ENCODE results near the gene ODAD2.

GRCh38 chr10:28010821-28011220, 11.9 kb upstream of the ODAD2 start:
- TF ChIP-seq, protein P1, sequence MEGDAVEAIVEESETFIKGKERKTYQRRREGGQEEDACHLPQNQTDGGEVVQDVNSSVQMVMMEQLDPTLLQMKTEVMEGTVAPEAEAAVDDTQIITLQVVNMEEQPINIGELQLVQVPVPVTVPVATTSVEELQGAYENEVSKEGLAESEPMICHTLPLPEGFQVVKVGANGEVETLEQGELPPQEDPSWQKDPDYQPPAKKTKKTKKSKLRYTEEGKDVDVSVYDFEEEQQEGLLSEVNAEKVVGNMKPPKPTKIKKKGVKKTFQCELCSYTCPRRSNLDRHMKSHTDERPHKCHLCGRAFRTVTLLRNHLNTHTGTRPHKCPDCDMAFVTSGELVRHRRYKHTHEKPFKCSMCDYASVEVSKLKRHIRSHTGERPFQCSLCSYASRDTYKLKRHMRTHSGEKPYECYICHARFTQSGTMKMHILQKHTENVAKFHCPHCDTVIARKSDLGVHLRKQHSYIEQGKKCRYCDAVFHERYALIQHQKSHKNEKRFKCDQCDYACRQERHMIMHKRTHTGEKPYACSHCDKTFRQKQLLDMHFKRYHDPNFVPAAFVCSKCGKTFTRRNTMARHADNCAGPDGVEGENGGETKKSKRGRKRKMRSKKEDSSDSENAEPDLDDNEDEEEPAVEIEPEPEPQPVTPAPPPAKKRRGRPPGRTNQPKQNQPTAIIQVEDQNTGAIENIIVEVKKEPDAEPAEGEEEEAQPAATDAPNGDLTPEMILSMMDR (conservative IDR thresholded peaks at IDR 0.05; ENCODE audit: low read length), result no peak
- no peak for TF ChIP-seq EZH2phosphoT487 (IDR thresholded peaks at IDR 0.05; ENCODE audit: borderline replicate concordance)

All from Loucy (cell line).